Activated CD8-positive, alpha-beta memory T cell treated with anti-CD3 and anti-CD28 coated beads, Interleukin-2, amount 10 ng/mL, durations not matched to agents 7 days and 5 days (primary cell): ENCODE results near the gene CPT1A. TPM values are rescaled to one million over a fixed set of nuclear protein-coding genes. Genes with fewer than 3 reads are reported as not detected.

ENCODE experiments used
- ATAC-seq: fragments of 150-1000 bp; cut with Tn5 transposase; one replicate; pipeline ENCODE4 v1.10.0; 2021; ENCODE audit warnings: moderate library complexity
- CTCF ChIA-PET: fragments of 350-600 bp; sonication (Branson Sonifier 250); formaldehyde crosslinking; loops from one replicate; lab custom pipeline; 2021; ENCODE audit warnings: antibody characterized with exemption; lab: Charles Lee
- DNase-seq: peaks from one replicate; pipeline ENCODE4 v3.0.0-alpha.2; 2020
- H3K27ac Mint-ChIP-seq: one replicate; pipeline ENCODE4 v1.8.0; 2021; ENCODE audit warnings: mild to moderate bottlenecking, mixed read lengths
- H3K27me3 Mint-ChIP-seq: one replicate; pipeline ENCODE4 v1.8.0; 2021; ENCODE audit warnings: mixed read lengths
- H3K36me3 Mint-ChIP-seq: one replicate; pipeline ENCODE4 v1.8.0; 2021; ENCODE audit warnings: mild to moderate bottlenecking, mixed read lengths
- H3K4me1 Mint-ChIP-seq: one replicate; pipeline ENCODE4 v1.8.0; 2021; ENCODE audit warnings: mixed read lengths
- H3K4me3 Mint-ChIP-seq: one replicate; pipeline ENCODE4 v1.8.0; 2021; ENCODE audit warnings: mild to moderate bottlenecking, moderate library complexity, mixed read lengths
- H3K9me3 Mint-ChIP-seq: one replicate; pipeline ENCODE4 v1.8.0; 2022; ENCODE audit warnings: low read depth, mixed read lengths
- total RNA-seq, 2 experiments: library from RNA; stranded (reverse); gene quantifications; one replicate each; pipeline ENCODE4 v1.2.3, GENCODE V29; 2021

Gene CPT1A
- total RNA-seq, 2 experiments from 2014 or later, result 36.4 to 46.1 TPM

GRCh38 chr11:68832476-68833181 lies 9.1 kb downstream of the CPT1A start:
- peaks cover 2% of the 10 kb centered on the region for H3K36me3 Mint-ChIP-seq

DNA sequence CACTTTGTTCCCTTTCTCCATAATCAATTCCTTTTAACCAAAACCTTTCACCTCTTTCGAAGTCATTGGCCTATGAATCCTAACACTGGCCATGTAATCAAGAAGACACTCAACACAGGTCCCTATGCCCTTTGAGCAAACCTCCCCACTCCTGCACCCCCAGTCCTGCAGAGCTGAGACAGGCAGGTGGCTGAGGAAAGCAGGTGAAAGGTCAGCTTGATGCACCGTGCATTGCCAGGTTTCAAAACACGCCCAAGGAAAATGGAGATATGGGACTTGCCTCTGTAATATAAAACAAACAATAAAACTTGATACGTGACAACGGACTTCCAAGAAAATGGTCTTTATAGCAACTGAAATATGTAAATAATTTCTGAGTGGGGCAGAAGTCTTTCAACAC lies 10.6 kb downstream of the CPT1A start:
- ATAC-seq (no peak), DNase-seq (no peak)
- CTCF ChIA-PET, result no interaction called here
- Mint-ChIP-seq H3K4me3 (no peak overlapping the region), H3K9me3 (no peaks in the 10 kb centered on the region), H3K4me1 (peaks cover 15% of the 10 kb centered on the region), H3K27ac (no peak overlapping the region), H3K27me3 (no peaks in the 10 kb centered on the region), H3K36me3 (peaks cover 2% of the 10 kb centered on the region)

More at GRCh38 chr11:68832476-68833181, 9.1 kb downstream of the CPT1A start:
- Mint-ChIP-seq H3K27me3 (no peaks in the 10 kb centered on the region), H3K9me3 (no peaks in the 10 kb centered on the region), H3K27ac (no peak overlapping the region), H3K4me1 (peaks cover 17% of the 10 kb centered on the region), H3K4me3 (no peak overlapping the region)
- DNase-seq (no peak), ATAC-seq (no peak)
- CTCF ChIA-PET, result interaction anchor here (0.9 to 1.8 kb wide), 2 partner anchors 9 to 34 kb away, joined by 3 to 5 read pairs; partner anchors contain the start of gene CPT1A

DNA sequence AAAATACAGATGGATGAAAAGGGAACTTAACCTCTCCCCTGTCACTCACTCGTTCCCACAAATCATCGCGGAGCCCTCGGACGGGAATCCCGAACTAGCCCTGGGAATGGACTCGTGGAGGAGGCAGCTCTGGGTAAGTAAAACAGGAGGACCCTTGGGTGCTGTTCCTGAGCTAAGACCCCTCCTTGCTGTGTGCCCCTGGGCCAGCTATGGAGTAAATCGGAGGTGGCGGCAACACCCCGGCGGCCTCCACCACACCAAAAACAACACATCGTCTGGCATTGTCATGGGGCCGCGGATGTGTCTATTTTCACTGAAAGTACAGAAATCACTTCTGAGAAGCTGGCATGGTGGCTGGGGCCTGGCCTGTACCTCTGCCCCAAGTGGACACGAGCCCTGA lies 12.1 kb downstream of the CPT1A start:
- Mint-ChIP-seq H3K4me1 (peaks cover 26% of the 10 kb centered on the region), H3K4me3 (no peak overlapping the region), H3K27me3 (no peaks in the 10 kb centered on the region), H3K27ac (no peak overlapping the region), H3K36me3 (peaks cover 2% of the 10 kb centered on the region), H3K9me3 (no peaks in the 10 kb centered on the region)
- CTCF ChIA-PET, result interaction anchor here (0.7 to 1.4 kb wide), 2 partner anchors 14 to 138 kb away, joined by 4 read pairs; no protein-coding TSS in a partner anchor
- no peak for ATAC-seq
- DNase-seq, result no peak

- no peak overlapping the region for H3K4me3 Mint-ChIP-seq
- CTCF ChIA-PET, result interaction anchor here (0.7 to 1.4 kb wide), 2 partner anchors 14 to 138 kb away, joined by 4 read pairs; no protein-coding TSS in a partner anchor
- ATAC-seq (no peak), DNase-seq (no peak)
- no peaks in the 10 kb centered on the region for H3K9me3 Mint-ChIP-seq
- peaks cover 26% of the 10 kb centered on the region for H3K4me1 Mint-ChIP-seq
- peak overlapping the region; percentile 49 for H3K27ac Mint-ChIP-seq
- H3K36me3 Mint-ChIP-seq, result peaks cover 2% of the 10 kb centered on the region
- no peaks in the 10 kb centered on the region for H3K27me3 Mint-ChIP-seq
Observed at GRCh38 chr11:68828957-68829356, 12.8 kb downstream of the CPT1A start.

DNA sequence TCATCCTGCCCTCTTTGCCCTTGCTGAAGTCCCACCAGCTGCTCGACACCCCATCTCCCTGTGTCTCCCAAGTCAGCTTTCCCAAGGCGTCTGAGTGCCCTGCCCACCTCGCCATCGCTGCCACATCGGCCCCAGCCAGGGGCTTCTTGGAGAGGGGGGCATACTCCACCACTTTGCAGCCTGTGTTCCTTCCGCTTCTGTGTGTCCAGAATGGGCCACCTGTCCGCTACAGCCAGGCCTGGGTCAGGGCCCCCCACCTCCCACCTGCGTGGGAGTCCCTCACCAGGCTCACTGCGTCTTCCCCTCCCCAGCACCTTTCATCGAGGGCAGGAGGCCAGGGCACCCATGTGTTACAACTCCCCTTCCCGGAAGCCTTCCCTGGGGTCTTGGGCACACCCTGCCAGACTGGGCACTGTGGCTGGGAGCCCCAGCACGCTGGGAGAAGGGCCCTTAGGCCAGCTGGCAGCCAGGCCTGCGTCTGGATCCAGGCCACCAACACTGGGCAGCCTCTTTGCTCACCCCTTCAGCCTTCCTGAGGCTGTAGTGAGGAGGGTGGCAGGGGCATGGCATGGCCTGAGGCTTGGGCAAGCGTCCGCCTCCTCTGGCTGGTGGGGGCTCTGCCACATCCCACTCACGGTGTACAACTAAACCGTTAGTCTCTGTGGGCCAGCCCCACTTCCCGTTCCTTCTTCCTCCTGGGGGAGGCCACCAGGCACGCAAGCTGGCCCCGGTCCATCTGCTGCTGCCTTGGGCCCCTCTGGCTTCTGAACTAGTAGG lies 13.4 kb downstream of the CPT1A start:
- Mint-ChIP-seq H3K9me3 (no peaks in the 10 kb centered on the region), H3K36me3 (peaks cover 2% of the 10 kb centered on the region), H3K4me3 (no peak overlapping the region), H3K4me1 (peaks cover 28% of the 10 kb centered on the region), H3K27ac (peak overlapping the region; percentile 65), H3K27me3 (no peaks in the 10 kb centered on the region)
- ATAC-seq, result no peak
- no peak for DNase-seq
- CTCF ChIA-PET, result interaction anchor here (1.4 kb wide), 1 partner anchor 15 kb away, joined by 4 read pairs; no protein-coding TSS in a partner anchor

DNA sequence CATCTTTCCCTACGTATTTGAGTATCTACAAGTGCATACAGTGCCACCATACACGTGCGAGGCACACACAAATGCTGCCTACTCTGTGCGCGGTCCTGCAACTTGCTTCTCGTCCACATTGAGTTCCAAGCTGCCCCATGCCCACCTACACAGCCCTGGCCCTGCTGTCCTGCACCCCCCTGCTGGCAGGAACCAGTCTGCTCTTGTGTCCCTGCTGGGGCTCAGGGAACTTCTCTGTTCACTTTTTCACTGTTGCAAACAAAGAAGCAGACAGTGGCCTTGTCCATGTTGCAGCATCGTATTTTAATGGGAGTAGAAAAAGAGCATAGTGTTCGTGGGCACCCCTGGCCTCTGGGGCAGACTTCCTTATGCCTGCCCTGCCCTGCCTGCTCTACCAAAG lies 14.0 kb downstream of the CPT1A start:
- CTCF ChIA-PET, result no interaction called here
- H3K27ac Mint-ChIP-seq, result no peak overlapping the region

GRCh38 chr11:68826726-68827125 lies 15.0 kb downstream of the CPT1A start:
- H3K27ac Mint-ChIP-seq, result no peak overlapping the region

More for the DNA sequence above, 14.0 kb downstream of the CPT1A start:
- ATAC-seq (no peak), DNase-seq (no peak)
- peaks cover 28% of the 10 kb centered on the region for H3K4me1 Mint-ChIP-seq
- H3K27me3 Mint-ChIP-seq, result no peaks in the 10 kb centered on the region
- H3K36me3 Mint-ChIP-seq, result peaks cover 2% of the 10 kb centered on the region
- no peak overlapping the region for H3K4me3 Mint-ChIP-seq
- no peaks in the 10 kb centered on the region for H3K9me3 Mint-ChIP-seq

DNA sequence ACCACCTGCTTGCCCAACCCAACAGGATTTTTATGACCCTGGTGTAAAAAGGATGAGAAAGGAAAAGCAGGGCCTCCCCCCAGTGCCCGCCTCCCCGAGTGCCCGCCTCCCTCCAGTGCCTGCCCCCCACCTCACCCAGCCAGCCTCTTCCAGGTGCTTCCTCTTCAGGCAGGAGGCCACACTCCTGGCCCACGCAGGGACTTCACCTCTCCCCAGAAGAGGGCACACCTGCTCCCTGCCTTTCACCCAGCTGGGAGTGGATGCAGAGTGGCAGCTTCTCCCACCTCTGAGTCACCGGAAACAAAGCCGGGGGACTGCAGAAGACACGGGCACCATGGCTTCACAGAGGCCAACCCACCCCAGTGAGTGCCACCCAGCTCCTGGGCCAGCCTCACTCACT lies 16.1 kb downstream of the CPT1A start:
- ATAC-seq (peak; percentile 59), DNase-seq (peak; percentile 56)
- CTCF ChIA-PET, result interaction anchor here (1.2 to 2.0 kb wide), 3 partner anchors 13 to 51 kb away, joined by 3 to 6 read pairs (median 4); no protein-coding TSS in a partner anchor
- H3K27me3 Mint-ChIP-seq, result no peaks in the 10 kb centered on the region
- H3K36me3 Mint-ChIP-seq, result peaks cover 2% of the 10 kb centered on the region
- no peaks in the 10 kb centered on the region for H3K9me3 Mint-ChIP-seq
- H3K4me3 Mint-ChIP-seq, result no peak overlapping the region
- no peak overlapping the region for H3K27ac Mint-ChIP-seq
- peaks cover 28% of the 10 kb centered on the region for H3K4me1 Mint-ChIP-seq

More at GRCh38 chr11:68826726-68827125, 15.0 kb downstream of the CPT1A start:
- peaks cover 28% of the 10 kb centered on the region for H3K4me1 Mint-ChIP-seq
- no peaks in the 10 kb centered on the region for H3K9me3 Mint-ChIP-seq
- CTCF ChIA-PET, result interaction anchor here (0.7 to 2.0 kb wide), 3 partner anchors 12 to 184 kb away, joined by 3 to 6 read pairs (median 3); no protein-coding TSS in a partner anchor
- DNase-seq, result no peak
- ATAC-seq, result no peak
- peaks cover 2% of the 10 kb centered on the region for H3K36me3 Mint-ChIP-seq
- no peak overlapping the region for H3K4me3 Mint-ChIP-seq
- no peaks in the 10 kb centered on the region for H3K27me3 Mint-ChIP-seq

- Mint-ChIP-seq H3K9me3 (no peaks in the 10 kb centered on the region), H3K4me1 (peaks cover 21% of the 10 kb centered on the region), H3K27ac (no peak overlapping the region), H3K4me3 (no peak overlapping the region), H3K27me3 (no peaks in the 10 kb centered on the region), H3K36me3 (no peaks in the 10 kb centered on the region)
- DNase-seq, result no peak
- no peak for ATAC-seq
- CTCF ChIA-PET, result no interaction called here
Observed at GRCh38 chr11:68822546-68822945, 19.2 kb downstream of the CPT1A start.

DNA sequence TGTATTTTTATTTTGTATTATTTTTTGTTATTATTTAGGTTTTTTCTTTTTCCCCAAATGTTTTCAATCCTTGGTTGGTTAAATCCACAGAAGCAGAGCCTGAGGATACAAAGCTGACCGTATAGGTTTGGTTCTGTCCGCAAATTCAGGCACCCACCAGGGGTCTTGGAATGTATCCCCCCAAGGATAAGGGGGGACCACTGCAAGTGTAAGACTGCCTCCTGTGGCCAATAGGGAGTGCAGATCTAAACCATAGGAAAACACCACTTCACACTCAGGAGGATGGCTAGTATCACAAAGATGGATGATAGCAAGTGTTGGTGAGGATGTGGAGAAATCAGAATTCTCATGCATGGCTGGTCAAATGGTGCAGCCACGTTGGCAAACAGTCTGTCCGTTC lies 20.0 kb downstream of the CPT1A start:
- H3K4me3 Mint-ChIP-seq, result no peak overlapping the region
- H3K9me3 Mint-ChIP-seq, result no peaks in the 10 kb centered on the region
- H3K27me3 Mint-ChIP-seq, result no peaks in the 10 kb centered on the region
- DNase-seq, result no peak
- peaks cover under 1% of the 10 kb centered on the region for H3K36me3 Mint-ChIP-seq
- peaks cover 27% of the 10 kb centered on the region for H3K4me1 Mint-ChIP-seq
- ATAC-seq, result no peak
- CTCF ChIA-PET, result no interaction called here
- H3K27ac Mint-ChIP-seq, result no peak overlapping the region

GRCh38 chr11:68819362-68819761 lies 22.4 kb downstream of the CPT1A start:
- H3K27ac Mint-ChIP-seq, result no peak overlapping the region
- no peak for DNase-seq
- peaks cover 18% of the 10 kb centered on the region for H3K4me1 Mint-ChIP-seq
- CTCF ChIA-PET, result interaction anchor here (1.7 kb wide), 1 partner anchor 25 kb away, joined by 7 read pairs; no protein-coding TSS in a partner anchor
- no peaks in the 10 kb centered on the region for H3K9me3 Mint-ChIP-seq
- peaks cover 5% of the 10 kb centered on the region for H3K36me3 Mint-ChIP-seq
- no peaks in the 10 kb centered on the region for H3K27me3 Mint-ChIP-seq
- no peak overlapping the region for H3K4me3 Mint-ChIP-seq
- no peak for ATAC-seq

DNA sequence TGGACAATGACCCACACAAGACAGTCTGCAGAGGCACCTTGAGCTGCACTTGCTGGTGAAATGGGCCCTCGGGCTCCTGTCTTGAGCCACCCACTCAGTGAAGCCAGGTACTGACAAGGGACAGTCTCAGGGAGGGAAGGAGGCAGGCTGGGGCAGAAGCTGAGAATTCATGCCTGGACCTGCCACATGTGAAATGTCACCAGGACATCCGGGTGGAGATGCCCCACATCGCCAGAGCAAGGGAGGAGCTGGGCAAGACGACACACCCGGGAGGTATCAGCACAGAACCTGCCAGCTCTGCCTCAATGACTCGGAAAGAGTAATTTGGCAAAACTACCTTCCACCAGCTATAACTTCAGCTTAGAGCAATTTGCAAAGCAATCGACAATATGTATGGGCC lies 23.5 kb downstream of the CPT1A start:
- H3K27ac Mint-ChIP-seq, result peak overlapping the region; percentile 44

DNA sequence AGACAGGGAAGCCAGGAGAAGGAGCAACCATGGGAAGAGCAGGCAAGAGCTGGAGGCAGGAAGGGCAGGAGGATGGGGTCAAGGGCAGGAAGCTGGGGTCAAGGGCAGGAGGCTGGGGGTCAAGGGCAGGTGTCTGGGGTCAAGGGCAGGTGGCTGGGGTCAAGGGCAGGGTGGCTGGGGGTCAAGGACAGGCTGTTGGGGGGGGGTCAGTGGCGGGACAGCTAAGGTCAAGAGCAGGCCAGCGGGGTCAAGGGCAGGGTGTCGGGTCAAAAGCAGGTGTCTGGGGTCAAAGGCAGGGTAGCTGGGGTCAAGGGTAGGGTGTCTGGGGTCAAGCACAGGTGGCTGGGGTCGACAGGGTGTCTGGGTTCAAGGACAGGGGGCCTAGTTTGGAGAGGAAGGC lies 24.2 kb downstream of the CPT1A start:
- H3K4me3 Mint-ChIP-seq, result no peak overlapping the region
- H3K27ac Mint-ChIP-seq, result no peak overlapping the region
- peaks cover 16% of the 10 kb centered on the region for H3K4me1 Mint-ChIP-seq
- no peak for ATAC-seq
- CTCF ChIA-PET, result interaction anchor here (1.3 to 1.7 kb wide), 2 partner anchors 19 to 26 kb away, joined by 5 to 7 read pairs; no protein-coding TSS in a partner anchor
- no peaks in the 10 kb centered on the region for H3K27me3 Mint-ChIP-seq
- no peak for DNase-seq
- H3K36me3 Mint-ChIP-seq, result peaks cover 5% of the 10 kb centered on the region
- no peaks in the 10 kb centered on the region for H3K9me3 Mint-ChIP-seq

More for the DNA sequence above, 23.5 kb downstream of the CPT1A start:
- H3K27me3 Mint-ChIP-seq, result no peaks in the 10 kb centered on the region
- H3K36me3 Mint-ChIP-seq, result peaks cover 5% of the 10 kb centered on the region
- ATAC-seq, result no peak
- H3K4me1 Mint-ChIP-seq, result peaks cover 16% of the 10 kb centered on the region
- no peaks in the 10 kb centered on the region for H3K9me3 Mint-ChIP-seq
- DNase-seq, result no peak
- CTCF ChIA-PET, result interaction anchor here (1.3 to 1.7 kb wide), 2 partner anchors 20 to 26 kb away, joined by 5 to 7 read pairs; no protein-coding TSS in a partner anchor
- H3K4me3 Mint-ChIP-seq, result no peak overlapping the region
